Measurements from ENCODE around the gene RUNX2.
A peak's percentile ranks its signal among the peaks of the same experiment; 100 is the strongest.

Gene RUNX2

GRCh38 chr6:45421709-45422502 lies 93.8 kb downstream of the RUNX2 start:
- TF ChIP-seq JUND (IDR thresholded peaks at IDR 0.05; ENCODE audit: low read depth), result no peak
- in situ Hi-C loops (cut with HindIII; ENCODE audit: low pct_unique_long_range_greater_than_20kb, low sequenced_read_pairs), result no loop called here
- DNase-seq (ENCODE audit: low read depth in 1 of 2, low spot score in 1 of 2), result peak; percentile 48 to 72

- TF ChIP-seq JUND (IDR thresholded peaks at IDR 0.05; ENCODE audit: low read depth), result no peak
- in situ Hi-C loops (cut with HindIII; ENCODE audit: low pct_unique_long_range_greater_than_20kb, low sequenced_read_pairs), result no loop called here
Observed at GRCh38 chr6:45422503-45423110, 94.5 kb downstream of the RUNX2 start.

GRCh38 chr6:45423111-45423823 lies 95.1 kb downstream of the RUNX2 start:
- in situ Hi-C loops (cut with HindIII; ENCODE audit: low pct_unique_long_range_greater_than_20kb, low sequenced_read_pairs), result no loop called here
- DNase-seq (ENCODE audit: low read depth in 1 of 2, low spot score in 1 of 2), result no peak
- no peak for TF ChIP-seq JUND (IDR thresholded peaks at IDR 0.05; ENCODE audit: low read depth)

More at GRCh38 chr6:45422503-45423110, 94.5 kb downstream of the RUNX2 start:
- DNase-seq (ENCODE audit: low read depth in 1 of 2, low spot score in 1 of 2), result peak; percentile 43 to 49

- no peak for DNase-seq (ENCODE audit: low read depth in 1 of 2, low spot score in 1 of 2)
- in situ Hi-C loops (cut with HindIII; ENCODE audit: low pct_unique_long_range_greater_than_20kb, low sequenced_read_pairs), result no loop called here
- no peak for TF ChIP-seq JUND (IDR thresholded peaks at IDR 0.05; ENCODE audit: low read depth)
Observed at GRCh38 chr6:45423824-45424450, 95.8 kb downstream of the RUNX2 start.

- no peak for TF ChIP-seq JUND (IDR thresholded peaks at IDR 0.05; ENCODE audit: low read depth)
- in situ Hi-C loops (cut with HindIII; ENCODE audit: low pct_unique_long_range_greater_than_20kb, low sequenced_read_pairs), result no loop called here
- DNase-seq (ENCODE audit: low read depth in 1 of 2, low spot score in 1 of 2), result no peak
Observed at GRCh38 chr6:45424451-45424861, 96.3 kb downstream of the RUNX2 start.

GRCh38 chr6:45426251-45426650 lies 98.1 kb downstream of the RUNX2 start:
- no peak for TF ChIP-seq JUND (IDR thresholded peaks at IDR 0.05; ENCODE audit: low read depth)
- no peak for DNase-seq (ENCODE audit: low read depth in 1 of 2, low spot score in 1 of 2)
- in situ Hi-C loops (cut with HindIII; ENCODE audit: low pct_unique_long_range_greater_than_20kb, low sequenced_read_pairs), result no loop called here

- no peak for TF ChIP-seq JUND (IDR thresholded peaks at IDR 0.05; ENCODE audit: low read depth)
- no peak for DNase-seq (ENCODE audit: low read depth in 1 of 2, low spot score in 1 of 2)
- in situ Hi-C loops (cut with HindIII; ENCODE audit: low pct_unique_long_range_greater_than_20kb, low sequenced_read_pairs), result no loop called here
Observed at GRCh38 chr6:45427726-45428125, 99.6 kb downstream of the RUNX2 start.

GRCh38 chr6:45428727-45429126 lies 100.6 kb downstream of the RUNX2 start:
- no peak for DNase-seq (ENCODE audit: low read depth in 1 of 2, low spot score in 1 of 2)
- in situ Hi-C loops (cut with HindIII; ENCODE audit: low pct_unique_long_range_greater_than_20kb, low sequenced_read_pairs), result no loop called here
- no peak for TF ChIP-seq JUND (IDR thresholded peaks at IDR 0.05; ENCODE audit: low read depth)

GRCh38 chr6:45430590-45431202 lies 102.6 kb downstream of the RUNX2 start:
- TF ChIP-seq JUND (IDR thresholded peaks at IDR 0.05; ENCODE audit: low read depth), result no peak
- DNase-seq (ENCODE audit: low read depth in 1 of 2, low spot score in 1 of 2), result no peak
- in situ Hi-C loops (cut with HindIII; ENCODE audit: low pct_unique_long_range_greater_than_20kb, low sequenced_read_pairs), result no loop called here

- TF ChIP-seq JUND (IDR thresholded peaks at IDR 0.05; ENCODE audit: low read depth), result no peak
- no peak for DNase-seq (ENCODE audit: low read depth in 1 of 2, low spot score in 1 of 2)
- in situ Hi-C loops (cut with HindIII; ENCODE audit: low pct_unique_long_range_greater_than_20kb, low sequenced_read_pairs), result no loop called here
Observed at GRCh38 chr6:45431317-45432065, 103.4 kb downstream of the RUNX2 start.

GRCh38 chr6:45432977-45433376 lies 104.8 kb downstream of the RUNX2 start:
- in situ Hi-C loops (cut with HindIII; ENCODE audit: low pct_unique_long_range_greater_than_20kb, low sequenced_read_pairs), result no loop called here
- no peak for TF ChIP-seq JUND (IDR thresholded peaks at IDR 0.05; ENCODE audit: low read depth)
- DNase-seq (ENCODE audit: low read depth in 1 of 2, low spot score in 1 of 2), result no peak
